Vagina (tissue), 2 donors: ENCODE measurements around the gene PITPNM2. TPM values are rescaled to one million over a fixed set of nuclear protein-coding genes. Genes with fewer than 3 reads are reported as not detected.
A peak's percentile ranks its signal among the peaks of the same experiment; 100 is the strongest.

Experiments used
- DNase-seq, 2 donors: peaks; one replicate each; pipeline ENCODE4 v3.0.0-alpha.2; 2017; ENCODE audit errors: extremely low spot score in 2 of 2
- H3K27ac ChIP-seq: fragments of 200-600 bp; sonication (generic); one replicate; pipeline ENCODE4 v1.5.1; 2019
- H3K27me3 ChIP-seq: fragments of 200-600 bp; sonication (generic); one replicate; pipeline ENCODE4 v1.5.1; 2019
- H3K36me3 ChIP-seq, 2 donors: fragments of 200-600 bp; sonication (generic); one replicate each; pipeline ENCODE4 v1.5.1; 2017 to 2019
- H3K4me1 ChIP-seq: fragments of 200-600 bp; sonication (generic); one replicate; pipeline ENCODE4 v1.5.1; 2019
- H3K4me3 ChIP-seq, 2 donors: fragments of 200-600 bp; sonication (generic); 1 replicate in 1 of 2; 2 replicates in 1 of 2; pipeline ENCODE4 v1.5.1; 2016 to 2019
- H3K9me3 ChIP-seq: fragments of 200-600 bp; sonication (generic); one replicate; pipeline ENCODE4 v1.5.1; 2019
- CTCF ChIP-seq, 3 experiments: fragments of 450-650 bp in 2 of 3; fragments of 200-600 bp in 1 of 3; sonication (generic) in 1 of 3; IDR thresholded peaks; one replicate each; pipeline ENCODE4 v1.5.1; 2017 to 2019; ENCODE audit warnings: antibody characterized with exemption in 3 of 3, mild to moderate bottlenecking in 2 of 3, moderate library complexity in 2 of 3
- POLR2A ChIP-seq, 2 donors: fragments of 450-650 bp; IDR thresholded peaks; one replicate each; pipeline ENCODE4 v1.6.1; 2017; ENCODE audit warnings: antibody characterized with exemption in 2 of 2, mild to moderate bottlenecking in 2 of 2, moderate library complexity in 2 of 2
- POLR2AphosphoS5 ChIP-seq, 2 donors: sonication (generic); formaldehyde crosslinking; IDR thresholded peaks; one replicate each; pipeline ENCODE4 v1.9.0; 2017; ENCODE audit warnings: antibody characterized with exemption in 2 of 2, mild to moderate bottlenecking in 2 of 2, low read depth in 1 of 2; ENCODE audit not compliant: insufficient read depth in 1 of 2
- intact Hi-C: fragments of 100-400 bp; cut with DNase I; formaldehyde crosslinking; loops from one replicate; pipeline ENCODE4 v1.15.1; 2023
- total RNA-seq: library from RNA; depleted of rRNA; stranded (reverse); fragments of >200 nt; gene quantifications from one replicate; pipeline ENCODE4 v1.2.3, GENCODE V29; 2016

Gene PITPNM2
- total RNA-seq, 1 donor from 2014 or later: 8.1 TPM

- Histone ChIP-seq H3K4me1 (peaks cover 31% of the 10 kb centered on the region), H3K27me3 (no peaks in the 10 kb centered on the region), H3K36me3 (no peaks in the 10 kb centered on the region), H3K27ac (no peak overlapping the region), H3K4me3 (no peak overlapping the region), H3K9me3 (no peaks in the 10 kb centered on the region)
- no peak for DNase-seq
- intact Hi-C loops: no loop called here
- no peak for TF ChIP-seq CTCF (IDR thresholded peaks at IDR 0.05)
- TF ChIP-seq POLR2AphosphoS5 (IDR thresholded peaks at IDR 0.05; ENCODE audit: insufficient read depth in 1 of 2, low read depth in 1 of 2): no peak
- TF ChIP-seq POLR2A (IDR thresholded peaks at IDR 0.05): no peak
These were observed 19.5 kb downstream of the PITPNM2 start for GRCh38 chr12:123131291-123131832.

- Histone ChIP-seq H3K36me3 (no peaks in the 10 kb centered on the region), H3K27ac (no peak overlapping the region), H3K4me3 (no peak overlapping the region), H3K27me3 (no peaks in the 10 kb centered on the region), H3K4me1 (peaks cover 40% of the 10 kb centered on the region), H3K9me3 (no peaks in the 10 kb centered on the region)
- DNase-seq: no peak
- intact Hi-C loops: no loop called here
- TF ChIP-seq POLR2A (IDR thresholded peaks at IDR 0.05) (no peak), POLR2AphosphoS5 (IDR thresholded peaks at IDR 0.05; ENCODE audit: insufficient read depth in 1 of 2, low read depth in 1 of 2) (no peak), CTCF (IDR thresholded peaks at IDR 0.05) (no peak)
These were observed 21.3 kb downstream of the PITPNM2 start for GRCh38 chr12:123129621-123130020.

GRCh38 chr12:123127182-123127495, 23.8 kb downstream of the PITPNM2 start:
- Histone ChIP-seq H3K9me3 (no peaks in the 10 kb centered on the region), H3K27me3 (no peaks in the 10 kb centered on the region), H3K27ac (peak overlapping the region; percentile 75), H3K36me3 (no peaks in the 10 kb centered on the region), H3K4me1 (peaks cover 27% of the 10 kb centered on the region), H3K4me3 (no peak overlapping the region)
- no peak for DNase-seq
- intact Hi-C loops: no loop called here
- no peak for TF ChIP-seq CTCF (IDR thresholded peaks at IDR 0.05)
- TF ChIP-seq POLR2A (IDR thresholded peaks at IDR 0.05): no peak
- TF ChIP-seq POLR2AphosphoS5 (IDR thresholded peaks at IDR 0.05; ENCODE audit: insufficient read depth in 1 of 2, low read depth in 1 of 2): no peak

- H3K36me3 ChIP-seq: no peaks in the 10 kb centered on the region
- intact Hi-C loops: no loop called here
- H3K4me1 ChIP-seq: peaks cover 27% of the 10 kb centered on the region
- H3K27ac ChIP-seq: peak overlapping the region; percentile 75
- H3K9me3 ChIP-seq: no peaks in the 10 kb centered on the region
- TF ChIP-seq POLR2A (IDR thresholded peaks at IDR 0.05) (no peak), POLR2AphosphoS5 (IDR thresholded peaks at IDR 0.05; ENCODE audit: insufficient read depth in 1 of 2, low read depth in 1 of 2) (peak in 1 of 2 donors; percentile 62)
- no peak for DNase-seq
- H3K27me3 ChIP-seq: no peaks in the 10 kb centered on the region
- H3K4me3 ChIP-seq: no peak overlapping the region
These were observed 24.4 kb downstream of the PITPNM2 start for GRCh38 chr12:123126294-123127181.

- TF ChIP-seq POLR2AphosphoS5 (IDR thresholded peaks at IDR 0.05; ENCODE audit: insufficient read depth in 1 of 2, low read depth in 1 of 2): no peak
- no peak for TF ChIP-seq CTCF (IDR thresholded peaks at IDR 0.05)
- no peak for TF ChIP-seq POLR2A (IDR thresholded peaks at IDR 0.05)
- no peak for DNase-seq
These were observed 28.3 kb downstream of the PITPNM2 start for GRCh38 chr12:123122626-123123025.

More at GRCh38 chr12:123122626-123123025, 28.3 kb downstream of the PITPNM2 start:
- H3K27me3 ChIP-seq: no peaks in the 10 kb centered on the region
- H3K36me3 ChIP-seq: no peaks in the 10 kb centered on the region
- H3K4me3 ChIP-seq: no peak overlapping the region
- H3K9me3 ChIP-seq: no peaks in the 10 kb centered on the region
- H3K27ac ChIP-seq: no peak overlapping the region
- intact Hi-C loops: no loop called here
- H3K4me1 ChIP-seq: peaks cover 48% of the 10 kb centered on the region
